Measurements from ENCODE around the gene MGAM2.

DNA sequence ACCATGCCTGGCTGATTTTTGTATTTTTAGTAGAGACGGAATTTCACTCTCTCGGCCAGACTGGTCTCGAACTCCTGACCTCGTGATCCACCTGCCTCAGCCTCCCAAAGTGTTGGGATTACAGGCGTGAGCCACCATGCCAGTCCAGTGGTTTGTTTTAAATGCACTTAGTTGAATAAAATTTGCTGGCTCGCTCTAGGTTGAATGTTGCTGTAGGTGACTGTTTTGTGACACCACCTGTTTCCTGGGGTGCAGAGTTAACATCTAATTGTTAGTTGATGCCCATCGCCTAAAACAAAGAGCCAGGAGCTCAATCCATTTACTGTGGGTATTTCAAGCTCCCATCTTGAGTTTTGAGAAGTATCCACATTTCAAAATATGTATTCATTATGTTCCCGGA lies 31.2 kb downstream of the MGAM2 start:
- TF ChIP-seq, protein P1, sequence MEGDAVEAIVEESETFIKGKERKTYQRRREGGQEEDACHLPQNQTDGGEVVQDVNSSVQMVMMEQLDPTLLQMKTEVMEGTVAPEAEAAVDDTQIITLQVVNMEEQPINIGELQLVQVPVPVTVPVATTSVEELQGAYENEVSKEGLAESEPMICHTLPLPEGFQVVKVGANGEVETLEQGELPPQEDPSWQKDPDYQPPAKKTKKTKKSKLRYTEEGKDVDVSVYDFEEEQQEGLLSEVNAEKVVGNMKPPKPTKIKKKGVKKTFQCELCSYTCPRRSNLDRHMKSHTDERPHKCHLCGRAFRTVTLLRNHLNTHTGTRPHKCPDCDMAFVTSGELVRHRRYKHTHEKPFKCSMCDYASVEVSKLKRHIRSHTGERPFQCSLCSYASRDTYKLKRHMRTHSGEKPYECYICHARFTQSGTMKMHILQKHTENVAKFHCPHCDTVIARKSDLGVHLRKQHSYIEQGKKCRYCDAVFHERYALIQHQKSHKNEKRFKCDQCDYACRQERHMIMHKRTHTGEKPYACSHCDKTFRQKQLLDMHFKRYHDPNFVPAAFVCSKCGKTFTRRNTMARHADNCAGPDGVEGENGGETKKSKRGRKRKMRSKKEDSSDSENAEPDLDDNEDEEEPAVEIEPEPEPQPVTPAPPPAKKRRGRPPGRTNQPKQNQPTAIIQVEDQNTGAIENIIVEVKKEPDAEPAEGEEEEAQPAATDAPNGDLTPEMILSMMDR (IDR thresholded peaks at IDR 0.05): no peak
- no peak for TF ChIP-seq POLR2A (IDR thresholded peaks at IDR 0.05)
- TF ChIP-seq EP300 (IDR thresholded peaks at IDR 0.05): no peak

Data from ovary (tissue), 3 donors.